Cortex of kidney (tissue), 1 donor: ENCODE measurements around the gene PDK1.

ENCODE experiments used
- DNase-seq: peaks from one replicate; lab custom pipeline; 2025; lab: John Stamatoyannopoulos, UW

The PDK1 gene

DNA sequence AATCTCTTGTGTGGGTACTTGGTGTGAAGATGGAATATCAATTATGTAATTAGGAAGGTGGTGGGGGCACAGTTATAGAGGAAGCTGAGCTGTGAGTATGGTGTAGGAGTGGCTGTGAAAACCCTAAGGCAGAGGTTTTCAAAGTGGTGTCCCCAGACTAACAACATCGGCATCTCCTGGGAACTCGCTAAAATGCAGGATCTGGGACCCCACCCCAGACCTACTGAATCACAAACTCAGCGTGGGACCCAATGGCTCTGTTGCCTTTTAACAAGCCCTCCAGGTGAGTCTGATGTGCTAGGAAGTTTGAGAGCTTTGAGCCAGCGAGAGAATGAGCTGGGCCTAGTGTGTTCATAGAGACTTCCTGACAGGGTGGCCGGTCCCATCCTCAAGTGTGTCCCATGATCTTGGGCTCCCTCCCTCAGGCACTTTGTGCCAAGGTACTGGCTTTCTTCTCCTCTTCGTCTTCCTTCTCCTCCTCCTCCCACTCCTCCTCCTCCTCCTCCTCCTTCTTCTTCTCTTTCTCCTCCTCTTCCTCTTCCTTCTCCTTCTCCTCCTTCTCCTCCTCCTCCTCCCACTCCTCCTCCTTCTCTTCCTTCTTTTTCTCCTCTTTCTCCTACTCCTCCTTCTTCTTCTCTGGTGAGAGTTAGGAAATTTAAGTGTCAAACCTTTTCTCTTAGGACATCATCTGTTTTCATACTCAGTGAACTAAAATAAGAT is 86.6 kb downstream of the PDK1 start:
- no peak for DNase-seq

DNA sequence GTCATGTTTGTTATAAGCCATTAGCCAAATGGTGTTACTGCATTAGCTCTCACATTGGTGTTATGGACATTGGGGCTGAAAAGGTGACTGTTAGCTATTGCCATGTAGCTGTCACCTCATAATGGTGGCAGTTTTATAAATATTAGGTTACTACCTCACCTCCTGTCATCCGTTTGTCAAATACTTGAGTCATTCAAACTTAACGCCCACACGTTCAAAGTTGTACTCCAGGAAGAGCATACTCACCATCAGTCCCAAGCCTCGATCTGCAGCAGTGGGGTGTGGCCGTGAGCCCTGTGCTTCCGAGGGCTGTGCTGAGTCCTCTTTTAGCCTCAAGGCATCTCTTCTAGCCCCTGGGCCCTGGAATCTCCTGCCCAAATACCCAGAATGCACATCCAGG is 87.3 kb downstream of the PDK1 start:
- no peak for DNase-seq

DNA sequence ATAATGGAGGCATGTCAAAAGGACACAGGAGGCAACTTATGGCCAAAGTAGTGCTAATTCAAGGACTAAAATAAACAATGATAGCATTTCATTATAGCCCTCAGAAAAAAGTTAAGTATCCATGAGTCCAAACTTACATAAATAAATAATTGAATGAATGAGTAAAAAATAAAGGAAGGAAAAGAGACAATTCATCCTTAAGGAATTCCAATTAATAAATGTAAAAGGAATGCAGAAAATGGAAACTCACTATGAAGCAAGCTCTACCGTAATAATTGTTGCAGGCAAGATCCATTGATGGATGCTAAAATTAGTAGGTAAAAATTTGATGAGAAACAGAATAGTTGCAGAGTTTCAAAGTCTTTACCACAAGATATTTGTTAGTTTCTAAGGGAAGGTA is 91.5 kb downstream of the PDK1 start:
- DNase-seq: no peak

DNA sequence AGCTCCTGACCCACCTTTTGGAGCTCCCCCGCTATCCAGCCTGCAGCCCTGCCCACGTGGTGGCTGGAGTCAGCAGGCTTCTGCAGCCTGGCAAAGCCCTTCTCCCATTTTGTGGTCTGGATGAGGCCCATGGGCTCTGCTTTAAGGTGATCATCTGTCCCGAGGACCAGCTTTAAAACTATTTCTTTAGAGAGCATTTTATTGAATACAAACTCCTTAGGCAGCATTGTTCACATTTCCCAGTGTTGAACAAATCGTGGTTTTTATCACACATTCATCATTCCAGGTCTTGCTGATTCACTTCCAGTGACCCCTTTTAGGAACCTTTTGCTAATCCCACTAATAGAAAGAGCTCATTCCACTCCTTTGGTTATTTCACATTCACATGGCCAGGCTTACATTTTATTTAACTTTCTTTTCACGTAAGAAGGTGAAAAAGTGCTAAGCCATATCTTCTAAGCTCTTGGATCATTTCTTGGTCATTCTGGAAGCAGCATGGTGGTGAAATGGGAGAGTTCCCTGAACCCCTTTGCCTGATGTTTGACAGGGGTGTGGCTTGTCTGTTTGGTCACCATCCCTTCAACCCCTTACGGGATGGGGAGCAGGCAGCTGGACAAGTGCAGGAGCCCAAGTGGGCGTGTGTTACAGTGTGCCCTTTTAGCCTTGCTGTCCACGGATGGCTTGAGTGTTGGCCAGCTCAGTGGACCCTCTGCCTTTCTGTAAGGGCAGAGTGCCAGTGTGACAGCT is 99.4 kb downstream of the PDK1 start:
- no peak for DNase-seq

DNA sequence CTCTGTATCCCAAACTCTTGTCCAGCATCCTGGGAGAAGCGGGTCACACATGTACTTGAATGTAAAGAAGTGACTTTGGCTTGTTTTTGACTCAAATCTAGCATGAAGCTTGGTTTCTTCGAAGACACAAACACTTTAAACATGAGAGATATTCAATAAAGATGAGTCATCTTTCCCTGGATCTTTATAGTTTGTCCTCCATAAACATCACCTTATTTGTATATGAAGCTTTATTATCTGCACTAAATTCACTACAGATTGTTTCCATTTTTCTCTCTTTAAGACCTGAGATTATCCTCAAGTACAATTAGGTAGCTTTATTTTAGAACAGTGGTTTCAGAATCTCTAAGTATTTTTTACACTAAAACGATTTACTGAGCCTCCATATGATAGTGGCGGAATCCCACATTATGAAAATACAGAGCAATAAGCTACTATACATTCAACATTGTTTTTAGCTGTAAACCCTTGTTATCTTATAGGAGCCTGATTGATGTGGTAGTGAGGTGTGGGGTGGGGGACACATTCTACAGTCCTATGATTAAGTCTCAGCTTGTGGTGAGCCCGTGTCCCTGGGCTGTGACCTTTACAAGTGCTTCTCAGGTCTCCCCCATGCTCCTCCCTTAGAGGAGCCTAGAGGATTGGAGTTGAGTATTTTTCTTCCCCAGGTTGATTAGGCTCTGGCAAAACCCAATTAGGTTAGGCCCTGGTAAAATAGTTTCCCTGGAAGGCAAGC is 100.1 kb downstream of the PDK1 start:
- no peak for DNase-seq
